ENCODE results near the gene DNAI1. TPM values are rescaled to one million over a fixed set of nuclear protein-coding genes. Genes with fewer than 3 reads are reported as not detected.

Gene DNAI1
- total RNA-seq, 1 experiment from 2014 or later: not detected

DNA sequence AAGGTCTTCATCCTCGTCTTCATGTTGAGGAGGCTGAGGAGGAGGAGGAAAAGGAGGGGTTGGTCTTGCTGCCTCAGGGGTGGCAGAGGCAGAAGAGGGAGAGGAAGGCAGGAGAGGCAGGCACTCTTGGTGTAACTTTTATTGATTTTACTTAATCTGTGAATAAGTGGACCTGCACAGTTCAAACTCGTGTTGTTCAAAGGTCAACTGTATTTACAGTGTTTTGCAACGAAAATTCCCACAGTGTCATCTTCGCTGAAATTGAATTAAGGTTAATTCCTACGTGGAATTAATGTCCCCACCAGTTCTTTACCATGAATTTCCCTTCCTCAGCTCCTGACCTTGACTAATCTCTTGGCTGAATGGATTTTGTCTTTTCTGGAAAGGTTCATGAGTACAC, 85.4 kb downstream of the DNAI1 start:
- DNase-seq: no peak
- Histone ChIP-seq H3K27me3 (no peaks in the 10 kb centered on the region), H3K4me3 (no peak overlapping the region), H3K36me3 (no peaks in the 10 kb centered on the region), H3K9me3 (no peaks in the 10 kb centered on the region)

GRCh38 chr9:34545497-34545896, 86.9 kb downstream of the DNAI1 start:
- DNase-seq: no peak
- Histone ChIP-seq H3K27me3 (no peaks in the 10 kb centered on the region), H3K9me3 (no peaks in the 10 kb centered on the region), H3K4me3 (no peak overlapping the region), H3K36me3 (no peaks in the 10 kb centered on the region)

DNA sequence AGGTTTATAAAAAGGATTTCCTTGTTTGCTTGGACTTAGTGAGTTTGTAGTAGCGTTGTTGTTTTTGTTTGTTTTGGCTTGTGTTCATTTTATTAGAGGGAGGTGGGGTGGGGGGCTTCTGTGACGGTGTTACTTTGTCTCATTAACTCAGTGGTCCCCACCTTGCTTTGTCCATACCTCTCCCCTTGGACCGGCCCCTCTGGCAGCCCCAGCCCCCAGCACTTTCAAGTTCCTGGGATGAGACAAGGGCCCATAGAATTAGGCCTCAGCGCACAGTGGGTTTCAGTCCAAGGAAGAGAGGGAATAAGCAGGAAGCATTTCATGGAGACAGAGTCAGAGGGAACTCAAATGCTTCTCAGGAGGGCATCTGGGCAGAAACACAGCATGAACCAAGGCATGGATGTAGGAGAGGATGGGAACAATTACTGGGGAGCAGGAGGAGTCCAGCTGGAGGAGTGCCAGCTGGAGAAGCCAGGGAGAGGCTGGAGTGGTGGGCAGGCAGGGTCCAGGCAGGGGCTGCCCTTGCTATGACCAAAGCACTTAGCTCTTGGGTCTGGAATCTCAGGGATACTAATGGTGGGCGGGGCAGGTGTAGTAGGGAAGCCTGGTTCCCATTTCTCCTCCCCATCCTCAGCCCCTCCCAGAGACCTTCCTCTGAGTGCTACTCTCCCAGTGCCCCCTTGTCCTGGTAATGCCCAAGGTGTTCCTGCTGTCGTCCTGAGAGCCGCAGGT, 87.7 kb downstream of the DNAI1 start:
- DNase-seq: no peak
- Histone ChIP-seq H3K9me3 (no peaks in the 10 kb centered on the region), H3K36me3 (no peaks in the 10 kb centered on the region)

DNA sequence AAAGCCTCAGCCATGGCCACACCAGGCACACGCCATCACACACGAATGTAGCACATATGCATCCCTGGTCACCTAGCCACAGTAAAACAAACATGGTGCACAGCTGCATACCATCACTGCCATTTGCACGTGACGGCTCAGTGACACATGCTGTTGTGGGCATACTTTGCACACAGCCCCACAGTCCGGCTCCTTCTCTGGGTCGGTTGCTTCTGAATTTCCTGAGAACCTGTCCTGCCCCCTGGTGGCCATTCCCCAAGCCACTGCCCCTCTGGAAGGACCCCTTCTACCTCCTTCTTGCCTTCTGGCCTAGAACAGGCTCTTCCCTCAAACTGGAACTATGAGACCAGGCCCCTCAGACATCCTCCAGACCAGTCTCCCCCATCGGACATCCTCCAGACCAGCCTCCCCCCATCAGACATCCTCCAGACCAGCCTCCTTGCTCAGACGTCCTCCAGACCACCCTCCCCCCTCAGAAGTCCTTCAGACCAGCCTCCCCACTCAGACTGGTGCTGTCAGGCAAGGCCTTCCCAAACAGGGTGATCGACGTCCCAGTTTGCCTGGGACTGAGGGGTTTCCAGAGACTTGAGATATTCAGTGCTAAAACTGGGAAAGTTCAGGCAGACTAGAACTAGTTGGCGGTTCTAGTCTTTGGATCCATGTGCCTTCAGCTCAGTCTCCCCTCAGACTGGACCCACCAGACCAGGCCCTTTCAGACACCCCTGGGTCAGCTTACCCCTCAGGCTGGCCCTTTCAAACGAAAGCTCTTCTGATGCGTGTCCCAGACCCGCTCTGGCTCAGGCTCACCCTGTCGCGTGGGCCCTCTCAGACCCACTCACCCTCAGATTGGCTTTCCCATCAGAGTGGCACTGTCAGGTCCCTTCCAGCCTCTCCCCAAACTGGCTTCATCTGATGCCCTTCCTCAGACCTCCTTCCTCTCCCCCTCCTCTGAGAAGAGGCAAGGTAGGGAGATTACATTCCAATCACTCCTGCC, 88.5 kb downstream of the DNAI1 start:
- no peaks in the 10 kb centered on the region for H3K9me3 ChIP-seq
- H3K27me3 ChIP-seq: no peaks in the 10 kb centered on the region
- H3K4me3 ChIP-seq: no peak overlapping the region
- peak; percentile 51 for DNase-seq
- H3K36me3 ChIP-seq: no peaks in the 10 kb centered on the region

More for the DNA sequence above, 87.7 kb downstream of the DNAI1 start:
- H3K27me3 ChIP-seq: no peaks in the 10 kb centered on the region
- no peak overlapping the region for H3K4me3 ChIP-seq

DNA sequence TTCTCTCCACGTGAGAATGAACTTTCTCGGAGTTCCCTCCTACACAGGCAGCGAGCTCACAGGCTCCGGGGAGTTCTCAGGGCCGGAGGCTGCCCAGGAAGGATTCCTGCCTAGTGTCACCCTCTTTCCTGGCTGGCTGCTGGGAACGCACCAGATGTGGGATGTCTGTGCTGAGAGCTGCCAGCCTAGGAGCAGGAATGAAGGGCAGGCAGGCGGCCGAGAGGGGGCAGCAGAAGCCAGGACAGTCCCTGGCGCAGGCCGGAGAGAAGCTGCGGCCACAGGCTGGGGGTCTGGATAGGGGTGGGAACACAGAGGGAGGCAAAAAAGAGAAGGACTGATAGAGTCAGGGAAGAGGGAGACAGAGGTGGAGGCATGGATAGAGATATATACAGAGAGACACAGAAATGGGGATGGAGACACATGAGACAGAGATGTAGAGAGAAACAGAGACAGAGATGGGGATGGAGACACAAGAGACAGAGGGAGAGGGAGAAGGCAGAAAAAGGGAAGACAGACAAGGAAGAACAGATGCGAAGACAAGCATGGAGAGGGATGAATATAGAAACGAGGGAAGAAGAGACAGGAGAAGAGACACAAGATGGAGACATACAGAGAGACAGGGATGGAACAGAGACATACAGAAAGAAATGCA, 89.5 kb downstream of the DNAI1 start:
- Histone ChIP-seq H3K4me3 (no peak overlapping the region), H3K27me3 (no peaks in the 10 kb centered on the region), H3K36me3 (no peaks in the 10 kb centered on the region), H3K9me3 (no peaks in the 10 kb centered on the region)
- peak; percentile 39 for DNase-seq

DNA sequence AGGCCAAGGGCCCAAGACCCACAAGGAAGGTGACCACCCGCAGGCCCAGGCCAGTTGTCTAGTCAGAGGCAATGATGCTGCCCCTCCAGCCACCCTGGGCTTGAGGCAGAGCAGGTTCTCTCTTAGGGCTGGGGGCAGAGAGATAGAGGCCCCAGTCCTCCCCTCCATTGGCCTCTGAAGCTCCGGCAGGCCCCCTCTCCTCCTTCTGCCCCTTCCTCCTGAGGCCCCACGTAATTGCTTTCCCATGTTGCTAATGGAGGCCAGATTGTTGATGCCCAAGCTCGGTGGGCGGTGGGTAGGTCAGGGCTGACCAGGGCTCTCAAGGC, 90.8 kb downstream of the DNAI1 start:
- no peaks in the 10 kb centered on the region for H3K36me3 ChIP-seq
- no peaks in the 10 kb centered on the region for H3K27me3 ChIP-seq
- H3K4me3 ChIP-seq: no peak overlapping the region
- no peak for DNase-seq
- H3K9me3 ChIP-seq: no peaks in the 10 kb centered on the region

DNA sequence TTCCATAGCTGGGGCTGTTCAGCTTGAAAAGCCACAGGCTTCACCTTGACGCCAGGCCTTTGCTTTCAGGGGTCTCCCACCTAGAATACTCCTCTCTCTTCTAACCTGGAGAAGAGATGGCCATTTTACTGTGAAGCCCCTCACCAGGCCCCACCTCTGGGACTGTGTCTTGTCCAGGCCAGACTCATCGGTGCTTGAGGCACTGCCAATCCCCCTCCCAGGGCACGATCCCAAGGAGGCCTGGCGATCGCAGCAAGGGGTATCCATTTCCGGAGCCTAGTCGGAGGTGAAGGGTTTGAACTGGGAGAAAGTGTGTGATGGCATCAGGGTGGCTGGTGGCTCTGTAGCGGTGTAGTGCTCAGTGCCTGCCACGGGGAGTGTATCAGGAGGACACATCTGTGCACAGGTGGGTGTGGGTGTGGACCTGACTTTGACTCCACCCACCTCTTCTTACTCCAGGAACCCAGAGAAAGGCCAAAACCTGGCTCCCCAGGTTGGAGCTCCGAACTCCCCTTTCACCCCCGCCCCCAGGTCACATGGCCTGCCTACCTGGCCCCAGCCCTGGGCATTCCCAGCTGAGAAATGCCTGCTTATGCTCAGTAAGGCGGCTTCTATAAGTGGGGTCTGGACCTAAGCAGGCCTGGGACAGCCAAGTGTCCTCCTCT, 91.5 kb downstream of the DNAI1 start:
- Histone ChIP-seq H3K27me3 (no peaks in the 10 kb centered on the region), H3K9me3 (no peaks in the 10 kb centered on the region), H3K36me3 (no peaks in the 10 kb centered on the region), H3K4me3 (no peak overlapping the region)
- DNase-seq: no peak

DNA sequence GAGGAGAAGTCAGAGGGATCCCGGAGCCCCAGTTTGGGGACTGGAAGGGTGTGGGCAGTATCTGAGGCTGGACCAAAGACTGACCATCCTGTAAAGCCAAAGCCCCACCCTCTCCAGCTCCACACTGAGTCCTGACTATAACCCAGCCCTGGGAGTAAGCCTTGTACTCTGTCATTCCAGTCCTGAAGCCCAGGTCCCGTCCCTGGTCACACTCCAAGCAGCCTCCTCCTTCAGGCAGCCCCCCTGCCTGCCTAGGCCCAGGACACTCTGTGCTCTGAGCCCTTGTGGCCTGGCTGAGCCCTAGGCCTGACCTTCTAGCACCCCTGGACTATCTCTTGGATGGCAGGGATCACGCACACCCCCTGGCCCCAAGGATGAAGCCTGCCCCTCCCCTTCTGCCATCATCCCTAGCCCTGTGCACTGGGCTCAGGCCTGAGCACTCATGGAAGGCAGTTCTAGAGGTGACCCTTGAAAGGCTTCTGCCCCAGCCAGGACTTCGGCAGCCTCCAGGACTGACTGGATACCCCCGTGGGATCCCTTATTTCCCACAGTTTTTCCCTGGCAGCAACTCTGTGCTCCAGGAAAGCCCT, 92.2 kb downstream of the DNAI1 start:
- no peaks in the 10 kb centered on the region for H3K36me3 ChIP-seq
- no peak for DNase-seq
- H3K27me3 ChIP-seq: no peaks in the 10 kb centered on the region
- H3K9me3 ChIP-seq: no peaks in the 10 kb centered on the region
- H3K4me3 ChIP-seq: no peak overlapping the region

DNA sequence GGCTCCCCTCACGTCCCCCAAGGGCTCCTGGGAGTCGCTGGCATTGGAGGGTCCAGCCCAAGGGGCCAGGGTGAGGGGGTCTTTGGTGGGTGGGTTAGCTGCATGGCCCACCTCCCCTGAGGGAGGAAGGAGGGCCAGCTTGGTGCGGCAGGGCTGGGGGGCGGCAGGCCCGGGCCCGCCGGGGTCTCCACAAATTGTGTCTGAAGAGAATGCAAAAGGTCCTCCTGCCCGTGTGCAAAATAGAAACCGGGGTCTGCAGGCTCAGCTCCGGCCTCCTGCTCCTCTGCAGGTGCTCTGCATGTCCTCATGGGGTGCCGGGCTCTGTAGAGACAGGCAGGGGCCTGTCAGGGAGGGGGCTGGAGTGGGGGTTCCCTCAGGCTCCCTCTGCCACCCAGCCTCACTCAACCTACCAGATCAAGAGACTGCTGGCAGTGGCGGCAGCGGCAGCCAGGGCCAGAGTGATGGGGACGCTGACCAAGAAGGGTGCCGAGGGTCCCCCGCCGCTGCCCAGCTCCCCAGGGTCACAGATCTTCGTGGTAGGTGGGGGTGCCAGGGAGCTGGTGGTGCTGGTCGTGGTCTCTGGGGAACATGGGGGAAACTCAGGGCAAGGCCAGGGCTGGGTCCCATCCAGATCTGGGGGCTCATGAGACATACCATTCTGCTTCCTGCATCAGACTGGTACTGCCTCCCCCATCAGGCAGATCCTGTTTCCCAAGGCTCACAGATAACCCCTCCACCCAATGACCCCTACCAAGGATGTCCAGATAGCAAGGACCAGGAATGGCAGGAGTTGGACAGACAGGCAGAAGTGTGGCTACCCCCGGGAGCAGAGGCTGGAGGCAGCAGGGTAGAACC, 93.4 kb downstream of the DNAI1 start:
- Histone ChIP-seq H3K9me3 (no peaks in the 10 kb centered on the region), H3K36me3 (no peaks in the 10 kb centered on the region), H3K27me3 (no peaks in the 10 kb centered on the region), H3K4me3 (no peak overlapping the region)
- no peak for DNase-seq

- DNase-seq: no peak
- no peak overlapping the region for H3K4me3 ChIP-seq
- H3K9me3 ChIP-seq: no peaks in the 10 kb centered on the region
These were observed 94.0 kb downstream of the DNAI1 start for GRCh38 chr9:34552606-34552981.

GRCh38 chr9:34552986-34553385, 94.4 kb downstream of the DNAI1 start:
- Histone ChIP-seq H3K36me3 (no peaks in the 10 kb centered on the region), H3K9me3 (no peaks in the 10 kb centered on the region), H3K4me3 (no peak overlapping the region), H3K27me3 (no peaks in the 10 kb centered on the region)
- DNase-seq: no peak

More at GRCh38 chr9:34552606-34552981, 94.0 kb downstream of the DNAI1 start:
- H3K36me3 ChIP-seq: no peaks in the 10 kb centered on the region
- H3K27me3 ChIP-seq: no peaks in the 10 kb centered on the region

GRCh38 chr9:34553511-34554021, 95.0 kb downstream of the DNAI1 start:
- no peaks in the 10 kb centered on the region for H3K9me3 ChIP-seq
- H3K36me3 ChIP-seq: no peaks in the 10 kb centered on the region
- H3K4me3 ChIP-seq: no peak overlapping the region
- no peaks in the 10 kb centered on the region for H3K27me3 ChIP-seq
- DNase-seq: no peak

GRCh38 chr9:34554211-34555001, 95.8 kb downstream of the DNAI1 start:
- Histone ChIP-seq H3K27me3 (no peaks in the 10 kb centered on the region), H3K9me3 (no peaks in the 10 kb centered on the region), H3K4me3 (no peak overlapping the region), H3K36me3 (no peaks in the 10 kb centered on the region)
- DNase-seq: no peak

DNA sequence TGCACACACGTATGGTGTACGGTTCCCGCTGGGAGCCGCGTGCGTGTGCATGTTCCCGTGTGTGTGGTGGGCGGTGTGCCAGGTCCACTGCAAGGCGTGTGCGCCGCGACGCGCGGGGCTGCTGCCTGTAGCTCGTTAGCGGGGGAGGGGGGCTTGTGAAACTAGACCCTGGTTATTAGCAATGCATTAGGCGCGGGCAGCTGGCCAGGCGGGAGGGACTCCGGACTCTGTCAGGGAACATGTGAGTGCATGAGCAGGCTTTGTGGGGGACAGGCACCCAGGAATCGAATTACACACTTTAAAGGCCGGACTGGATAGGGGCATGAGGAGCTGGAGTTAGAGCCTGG, 96.4 kb downstream of the DNAI1 start:
- Histone ChIP-seq H3K9me3 (no peaks in the 10 kb centered on the region), H3K36me3 (no peaks in the 10 kb centered on the region), H3K4me3 (no peak overlapping the region), H3K27me3 (no peaks in the 10 kb centered on the region)
- DNase-seq: no peak

DNA sequence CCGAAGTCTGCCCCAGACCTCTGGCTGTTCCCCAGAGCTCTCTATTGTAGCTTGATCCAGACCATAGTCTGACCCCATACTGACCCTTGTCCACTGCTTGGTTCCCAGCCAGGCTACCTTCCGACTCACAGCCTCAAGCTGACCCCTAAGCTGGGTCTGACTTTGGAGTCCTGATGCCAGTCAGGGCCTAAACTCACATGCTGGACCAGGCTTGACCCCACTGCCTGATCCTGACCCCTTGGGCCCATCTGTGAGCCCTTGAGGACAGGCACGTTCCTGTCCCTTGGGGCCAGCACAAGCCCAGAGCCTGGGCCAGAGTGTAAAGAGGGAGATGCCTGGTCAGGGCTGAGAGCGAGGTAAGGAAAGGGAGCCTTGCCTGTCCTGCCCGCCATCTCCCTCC, 96.9 kb downstream of the DNAI1 start:
- Histone ChIP-seq H3K27me3 (no peaks in the 10 kb centered on the region), H3K4me3 (no peak overlapping the region), H3K36me3 (no peaks in the 10 kb centered on the region), H3K9me3 (no peaks in the 10 kb centered on the region)
- no peak for DNase-seq
